K562 (cell line): ENCODE results near the gene NDP. TPM values are rescaled to one million over a fixed set of nuclear protein-coding genes. Genes with fewer than 3 reads are reported as not detected.

ENCODE experiments used
- CTCFL ChIP-seq: IDR thresholded peaks from 2 replicates; pipeline ENCODE4 v1.6.1; 2011; ENCODE audit warnings: borderline replicate concordance, low read depth, mild to moderate bottlenecking, moderate library complexity, low read length; ENCODE audit not compliant: insufficient read depth, poor library complexity, severe bottlenecking
- RAD21 ChIP-seq, 2 experiments: fragments of 250-450 bp in 1 of 2; fragments of 450-650 bp in 1 of 2; sonication (Bioruptor Pico) in 1 of 2; formaldehyde crosslinking in 1 of 2; IDR thresholded peaks in 1 of 2; conservative IDR thresholded peaks in 1 of 2; 2 replicates each; pipeline versions ENCODE4 v1.4.0 to v1.8.0; 2020 to 2022; ENCODE audit warnings: mild to moderate bottlenecking in 2 of 2, moderate library complexity in 1 of 2
- SAP30 ChIP-seq: fragments of 200-600 bp; sonication (generic); IDR thresholded peaks from 2 replicates; pipeline ENCODE4 v1.6.1; 2012; ENCODE audit warnings: borderline replicate concordance, low read depth, mild to moderate bottlenecking, moderate library complexity, low read length, control low read depth, inconsistent platforms; ENCODE audit not compliant: insufficient read depth, poor library complexity, severe bottlenecking
- YY1 ChIP-seq, 3 experiments: IDR thresholded peaks; 2 replicates each; pipeline ENCODE4 v1.6.1; 2011; ENCODE audit warnings: low read length in 2 of 3, mild to moderate bottlenecking in 2 of 3, moderate library complexity in 2 of 3, borderline replicate concordance in 1 of 3, control low read depth in 1 of 3, low read depth in 1 of 3; ENCODE audit not compliant: insufficient read depth in 3 of 3, insufficient replicate concordance in 2 of 3, control insufficient read depth in 1 of 3, insufficient read length in 1 of 3; ENCODE audit errors: extremely low read depth in 1 of 3
- polyA plus RNA-seq, 8 experiments: library from polyadenylated mRNA; depleted of rRNA in 4 of 8; stranded (reverse) in 5 of 8; unstranded in 3 of 8; fragments of >200 nt; fragmentation: Nextera tagmentation in 2 of 8; fragmentation: Illumina TruSeq in 1 of 8; extraction: Ambion mirVana in 2 of 8; extraction: Trizol in 1 of 8; gene quantifications; 2 replicates each; pipeline versions ENCODE4 v1.2.1 to v1.2.3, GENCODE V29; 2011 to 2014; ENCODE audit warnings: inconsistent platforms in 1 of 8, missing spikeins in 1 of 8
- total RNA-seq, 7 experiments: library from RNA; depleted of rRNA in 6 of 7; stranded (reverse); fragments of >200 nt in 6 of 7; fragmentation: Illumina TruSeq in 2 of 7; extraction: Trizol in 2 of 7; gene quantifications; 2 replicates each; pipeline versions ENCODE4 v1.2.1 to v1.2.3, GENCODE V29; 2011 to 2021; ENCODE audit warnings: low replicate concordance in 1 of 7
- TF ChIP-seq, protein P1 (sequence below), 3 experiments: IDR thresholded peaks in 2 of 3; conservative IDR thresholded peaks in 1 of 3; 2 replicates each; pipeline ENCODE4 v1.5.1; 2011 to 2012; ENCODE audit warnings: low read length in 3 of 3, mild to moderate bottlenecking in 3 of 3, control low read depth in 2 of 3, improper control_type of control experiment in 1 of 3, inconsistent platforms in 1 of 3, low read depth in 1 of 3, mixed read lengths in 1 of 3, moderate library complexity in 1 of 3; ENCODE audit not compliant: insufficient read depth in 2 of 3

NDP gene
- total and polyA plus RNA-seq, 9 of the 15 experiments (the other 6 are each of a cell fraction or from before 2014, with no cell fraction given): not detected

DNA sequence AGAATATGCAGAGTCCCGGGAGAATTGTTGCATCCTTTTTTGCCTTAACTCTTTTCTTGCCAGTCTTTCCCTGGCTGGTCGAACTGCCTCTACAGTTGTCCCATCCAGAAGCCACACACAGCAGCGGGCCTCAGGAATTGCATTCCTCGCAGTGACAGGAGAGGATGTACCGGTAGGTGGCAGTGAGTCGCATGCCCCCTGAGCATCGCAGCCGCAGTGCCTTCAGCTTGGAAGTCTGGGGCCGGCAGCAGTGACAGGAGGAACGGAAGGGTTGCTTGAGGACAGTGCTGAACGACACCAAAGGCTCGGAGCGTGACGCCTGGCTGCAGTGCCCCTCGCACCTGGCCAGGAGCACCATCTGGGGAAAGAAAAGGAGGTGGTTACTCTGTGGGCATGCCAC lies 23.5 kb downstream of the NDP start (continued):
- TF ChIP-seq YY1 (IDR thresholded peaks at IDR 0.05; ENCODE audit: borderline replicate concordance in 1 of 3, control insufficient read depth in 1 of 3, extremely low read depth in 1 of 3, insufficient read depth in 3 of 3, insufficient read length in 1 of 3, insufficient replicate concordance in 2 of 3, low read depth in 1 of 3, low read length in 2 of 3) (no peak), SAP30 (no peak), RAD21 (CRISPR knock-in tag; conservative IDR thresholded peaks at IDR 0.05 in 1 of 2, IDR thresholded peaks at IDR 0.05 in 1 of 2) (peak in 1 of 2 experiments; percentile 16; a peak in 1 of 4 replicates), CTCFL (peak; percentile 30)
- TF ChIP-seq, protein P1, sequence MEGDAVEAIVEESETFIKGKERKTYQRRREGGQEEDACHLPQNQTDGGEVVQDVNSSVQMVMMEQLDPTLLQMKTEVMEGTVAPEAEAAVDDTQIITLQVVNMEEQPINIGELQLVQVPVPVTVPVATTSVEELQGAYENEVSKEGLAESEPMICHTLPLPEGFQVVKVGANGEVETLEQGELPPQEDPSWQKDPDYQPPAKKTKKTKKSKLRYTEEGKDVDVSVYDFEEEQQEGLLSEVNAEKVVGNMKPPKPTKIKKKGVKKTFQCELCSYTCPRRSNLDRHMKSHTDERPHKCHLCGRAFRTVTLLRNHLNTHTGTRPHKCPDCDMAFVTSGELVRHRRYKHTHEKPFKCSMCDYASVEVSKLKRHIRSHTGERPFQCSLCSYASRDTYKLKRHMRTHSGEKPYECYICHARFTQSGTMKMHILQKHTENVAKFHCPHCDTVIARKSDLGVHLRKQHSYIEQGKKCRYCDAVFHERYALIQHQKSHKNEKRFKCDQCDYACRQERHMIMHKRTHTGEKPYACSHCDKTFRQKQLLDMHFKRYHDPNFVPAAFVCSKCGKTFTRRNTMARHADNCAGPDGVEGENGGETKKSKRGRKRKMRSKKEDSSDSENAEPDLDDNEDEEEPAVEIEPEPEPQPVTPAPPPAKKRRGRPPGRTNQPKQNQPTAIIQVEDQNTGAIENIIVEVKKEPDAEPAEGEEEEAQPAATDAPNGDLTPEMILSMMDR (IDR thresholded peaks at IDR 0.05 in 2 of 3, conservative IDR thresholded peaks at IDR 0.05 in 1 of 3; ENCODE audit: insufficient read depth in 2 of 3, low read depth in 1 of 3, low read length in 3 of 3): peak; percentile 43 to 47 (median 46)
